ENCODE measurements around the gene RRAGA.

DNA sequence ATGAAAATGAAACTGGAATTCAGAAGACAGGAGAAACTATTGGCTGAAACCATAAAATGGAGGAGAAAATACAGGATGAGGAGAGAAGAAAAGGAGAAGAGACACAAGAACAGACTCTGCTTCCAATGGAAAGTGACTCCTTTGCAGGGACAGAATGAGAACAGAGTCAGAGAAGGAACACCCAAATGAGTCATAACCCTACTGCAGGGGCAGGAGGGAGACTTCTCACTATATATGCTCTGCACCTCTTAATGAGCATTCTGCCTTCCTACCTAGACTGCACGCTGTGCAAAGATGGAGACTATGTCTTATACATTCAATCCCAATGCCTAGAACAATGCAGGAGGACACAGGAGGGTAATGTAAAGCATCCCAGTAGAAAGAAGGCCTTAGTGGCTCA lies 18.3 kb upstream of the RRAGA start:
- TF ChIP-seq CTCF (IDR thresholded peaks at IDR 0.05; ENCODE audit: borderline replicate concordance, extremely low read depth, low read length, poor library complexity, severe bottlenecking) (no peak), EZH2 (IDR thresholded peaks at IDR 0.05; ENCODE audit: borderline replicate concordance, low read depth, low read length, severe bottlenecking) (no peak)

All from DND-41 (cell line).